Left lung (tissue), 10 donors: ENCODE data around the gene PIK3C2G. TPM values are rescaled to one million over a fixed set of nuclear protein-coding genes. Genes with fewer than 3 reads are reported as not detected.
A peak's percentile ranks its signal among the peaks of the same experiment; 100 is the strongest.

Experiments
- ATAC-seq: fragments of 200-7000 bp; cut with Tn5 transposase; one replicate; pipeline ENCODE4 v1.9.1; 2020; ENCODE audit warnings: moderate library complexity
- DNase-seq, 4 donors: peaks; one replicate each; pipeline ENCODE4 v3.0.0-alpha.2; 2013 to 2020
- H3K27ac ChIP-seq, 2 donors: fragments of 200-600 bp; sonication (generic) in 1 of 2; one replicate each; pipeline versions ENCODE4 v1.5.0 to v1.8.0; 2020 to 2021
- H3K27me3 ChIP-seq, 2 donors: fragments of 200-600 bp; sonication (generic) in 1 of 2; one replicate each; pipeline versions ENCODE4 v1.5.0 to v1.8.0; 2020 to 2021
- H3K36me3 ChIP-seq, 2 donors: fragments of 200-600 bp; sonication (generic) in 1 of 2; one replicate each; pipeline versions ENCODE4 v1.5.0 to v1.8.0; 2020 to 2021
- H3K4me1 ChIP-seq, 2 donors: fragments of 200-600 bp; one replicate each; pipeline ENCODE4 v1.8.0; 2021
- H3K4me3 ChIP-seq, 2 donors: fragments of 200-600 bp; sonication (generic) in 1 of 2; one replicate each; pipeline versions ENCODE4 v1.5.0 to v1.8.0; 2020 to 2021; ENCODE audit warnings: mild to moderate bottlenecking in 1 of 2
- H3K9me3 ChIP-seq, 2 donors: fragments of 200-600 bp; sonication (generic) in 1 of 2; one replicate each; pipeline versions ENCODE4 v1.5.0 to v1.8.0; 2020 to 2021
- intact Hi-C, 2 donors: fragments of 100-400 bp; cut with DNase I; formaldehyde crosslinking; loops; one replicate each; pipeline versions ENCODE4 v1.11.2 to v1.14.2; 2022
- polyA plus RNA-seq, 6 donors: library from polyadenylated mRNA; unstranded; fragments of 120-200 nt; gene quantifications; one replicate each; pipeline ENCODE4 v1.2.1, GENCODE V29; 2013; ENCODE audit not compliant: insufficient read length in 6 of 6
- total RNA-seq, 2 donors: library from RNA; stranded (reverse); fragmentation: NEBNext Ultra II Directional; extraction: Animal tissue kit (Norgen Biotek cat#: 25700); gene quantifications; one replicate each; pipeline ENCODE4 v1.2.1, GENCODE V29; 2021
- TF ChIP-seq, protein P1 (sequence below), 2 donors: fragments of 200-600 bp; sonication (generic) in 1 of 2; IDR thresholded peaks; one replicate each; pipeline versions ENCODE4 v1.5.0 to v1.8.0; 2021; ENCODE audit warnings: antibody characterized with exemption in 2 of 2
- donor health status: DM: no; HTN: yes; CAD: no.
- donor health status: DM: no; HTN: no; CAD: no.

The PIK3C2G gene
- total and polyA plus RNA-seq, 8 donors = 0.13 to 28.1 (median 17.9) TPM

DNA sequence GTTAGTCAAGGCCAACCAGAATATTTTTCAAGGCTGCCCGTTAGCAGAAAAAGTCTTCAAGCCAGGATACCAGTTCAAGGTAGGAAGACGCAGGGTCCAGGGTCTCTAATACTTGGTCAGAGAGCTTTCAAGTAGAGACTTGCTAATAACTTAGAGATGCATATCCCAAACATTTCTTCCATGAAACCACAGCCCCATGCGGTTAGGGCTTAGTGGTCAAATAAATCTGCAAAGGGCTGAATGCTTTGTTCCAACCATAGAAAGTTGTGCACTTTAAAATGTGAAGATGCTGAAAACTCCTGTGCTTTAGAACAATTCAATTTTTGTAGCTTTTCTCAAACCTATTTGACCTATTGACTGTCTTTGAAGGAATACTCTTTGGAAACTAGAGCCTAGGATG, 208.9 kb downstream of the PIK3C2G start:
- H3K27ac ChIP-seq = no peak overlapping the region
- no peaks in the 10 kb centered on the region for H3K27me3 ChIP-seq
- intact Hi-C loops = no loop called here
- no peak overlapping the region for H3K4me3 ChIP-seq
- TF ChIP-seq, protein P1, sequence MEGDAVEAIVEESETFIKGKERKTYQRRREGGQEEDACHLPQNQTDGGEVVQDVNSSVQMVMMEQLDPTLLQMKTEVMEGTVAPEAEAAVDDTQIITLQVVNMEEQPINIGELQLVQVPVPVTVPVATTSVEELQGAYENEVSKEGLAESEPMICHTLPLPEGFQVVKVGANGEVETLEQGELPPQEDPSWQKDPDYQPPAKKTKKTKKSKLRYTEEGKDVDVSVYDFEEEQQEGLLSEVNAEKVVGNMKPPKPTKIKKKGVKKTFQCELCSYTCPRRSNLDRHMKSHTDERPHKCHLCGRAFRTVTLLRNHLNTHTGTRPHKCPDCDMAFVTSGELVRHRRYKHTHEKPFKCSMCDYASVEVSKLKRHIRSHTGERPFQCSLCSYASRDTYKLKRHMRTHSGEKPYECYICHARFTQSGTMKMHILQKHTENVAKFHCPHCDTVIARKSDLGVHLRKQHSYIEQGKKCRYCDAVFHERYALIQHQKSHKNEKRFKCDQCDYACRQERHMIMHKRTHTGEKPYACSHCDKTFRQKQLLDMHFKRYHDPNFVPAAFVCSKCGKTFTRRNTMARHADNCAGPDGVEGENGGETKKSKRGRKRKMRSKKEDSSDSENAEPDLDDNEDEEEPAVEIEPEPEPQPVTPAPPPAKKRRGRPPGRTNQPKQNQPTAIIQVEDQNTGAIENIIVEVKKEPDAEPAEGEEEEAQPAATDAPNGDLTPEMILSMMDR (IDR thresholded peaks at IDR 0.05) = no peak
- DNase-seq = no peak
- H3K36me3 ChIP-seq = no peaks in the 10 kb centered on the region
- no peaks in the 10 kb centered on the region for H3K9me3 ChIP-seq
- no peaks in the 10 kb centered on the region for H3K4me1 ChIP-seq
- no peak for ATAC-seq

DNA sequence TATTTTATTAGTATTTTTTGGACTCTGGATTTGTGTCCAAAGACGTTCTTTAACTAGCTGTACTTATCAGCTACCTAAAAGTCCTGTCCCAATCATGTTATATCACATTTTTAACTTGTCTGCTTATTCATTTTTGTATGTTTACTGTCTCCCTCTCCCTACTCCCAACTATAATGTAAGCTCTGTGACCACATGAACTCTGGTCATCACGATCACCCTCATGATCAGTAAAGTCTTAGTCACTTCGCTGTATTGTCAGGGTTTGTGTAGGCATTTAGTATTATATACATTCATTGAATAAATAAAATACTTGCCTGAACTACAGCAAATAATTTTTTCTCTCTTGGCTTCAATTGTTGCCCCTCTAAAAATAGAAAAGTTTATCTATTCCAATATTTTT, 211.0 kb downstream of the PIK3C2G start:
- intact Hi-C loops = no loop called here
- H3K27me3 ChIP-seq = no peaks in the 10 kb centered on the region
- no peaks in the 10 kb centered on the region for H3K9me3 ChIP-seq
- H3K4me3 ChIP-seq = no peak overlapping the region
- no peaks in the 10 kb centered on the region for H3K36me3 ChIP-seq
- H3K4me1 ChIP-seq = no peaks in the 10 kb centered on the region
- H3K27ac ChIP-seq = no peak overlapping the region
- ATAC-seq (no peak), DNase-seq (no peak)
- TF ChIP-seq, protein P1 (IDR thresholded peaks at IDR 0.05) = no peak

DNA sequence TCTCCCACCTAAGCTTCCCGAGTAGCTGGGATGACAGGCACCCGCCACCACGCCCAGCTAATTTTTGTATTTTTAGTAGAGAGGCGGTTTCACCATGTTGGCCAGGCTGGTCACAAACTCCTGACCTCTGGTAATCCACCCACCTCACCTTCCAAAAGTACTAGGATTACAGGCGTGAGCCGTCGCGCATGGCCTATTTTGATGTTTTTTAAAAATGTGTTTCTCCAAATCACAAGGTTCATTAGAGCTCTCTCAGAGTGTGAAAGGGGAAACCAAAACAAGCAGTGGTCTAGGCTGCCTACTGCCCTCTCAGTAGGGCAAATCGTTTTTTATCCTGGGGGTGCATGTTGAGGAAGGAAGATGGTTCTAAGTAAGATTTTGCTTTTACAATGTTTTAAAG, 211.5 kb downstream of the PIK3C2G start:
- ATAC-seq = no peak
- no peak overlapping the region for H3K27ac ChIP-seq
- intact Hi-C loops = no loop called here
- H3K27me3 ChIP-seq = no peaks in the 10 kb centered on the region
- no peak for DNase-seq
- H3K4me1 ChIP-seq = no peaks in the 10 kb centered on the region
- TF ChIP-seq, protein P1 (IDR thresholded peaks at IDR 0.05) = no peak
- no peak overlapping the region for H3K4me3 ChIP-seq
- no peaks in the 10 kb centered on the region for H3K9me3 ChIP-seq
- H3K36me3 ChIP-seq = no peaks in the 10 kb centered on the region

DNA sequence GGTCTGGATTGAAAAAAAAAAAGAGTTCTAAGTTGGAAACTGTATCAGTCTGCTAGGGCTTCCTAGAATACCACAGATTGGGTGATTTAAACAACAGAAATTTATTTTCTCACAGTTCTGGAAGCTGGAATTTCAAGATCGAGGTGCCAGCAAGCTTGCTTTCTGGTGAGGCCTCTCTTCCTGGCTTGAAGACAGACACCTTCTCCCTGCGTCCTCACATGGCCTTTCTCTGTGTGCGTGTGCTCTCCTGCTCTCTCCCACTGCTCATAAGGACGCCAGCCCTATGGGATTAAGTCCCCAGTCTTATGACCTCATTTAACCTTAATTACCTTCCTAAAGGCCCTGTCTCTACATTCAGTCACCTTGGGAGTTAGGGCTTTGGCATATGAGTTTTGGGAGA, 215.5 kb downstream of the PIK3C2G start:
- Histone ChIP-seq H3K9me3 (no peaks in the 10 kb centered on the region), H3K27ac (no peak overlapping the region), H3K27me3 (no peaks in the 10 kb centered on the region), H3K36me3 (no peaks in the 10 kb centered on the region), H3K4me1 (no peaks in the 10 kb centered on the region), H3K4me3 (no peak overlapping the region)
- TF ChIP-seq, protein P1 (IDR thresholded peaks at IDR 0.05) = no peak
- intact Hi-C loops = no loop called here
- ATAC-seq (no peak), DNase-seq (no peak)

DNA sequence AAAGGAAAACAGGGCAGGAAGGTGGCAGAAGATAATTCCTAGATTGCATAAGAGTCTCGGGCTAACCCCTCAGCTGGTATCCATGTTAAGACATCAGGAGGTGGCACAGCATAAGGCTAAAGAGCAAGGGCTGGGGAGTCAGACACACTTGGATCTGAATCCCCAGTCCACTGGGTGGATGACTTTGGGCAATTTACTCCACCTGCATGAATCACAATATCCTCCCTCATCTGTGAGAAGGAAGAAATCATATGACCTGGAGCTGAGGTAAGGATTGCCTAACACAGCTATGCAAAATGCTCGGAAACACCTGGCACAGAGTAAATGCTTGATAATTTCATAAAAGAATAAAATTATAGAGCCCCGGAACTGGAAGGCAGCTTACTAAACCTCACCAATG, 217.9 kb downstream of the PIK3C2G start:
- Histone ChIP-seq H3K36me3 (no peaks in the 10 kb centered on the region), H3K27ac (no peak overlapping the region), H3K4me1 (no peaks in the 10 kb centered on the region), H3K9me3 (no peaks in the 10 kb centered on the region), H3K27me3 (no peaks in the 10 kb centered on the region), H3K4me3 (no peak overlapping the region)
- ATAC-seq = peak; percentile 31
- no peak for DNase-seq
- intact Hi-C loops = no loop called here
- TF ChIP-seq, protein P1 (IDR thresholded peaks at IDR 0.05) = no peak
